ENCODE measurements around the gene RNF135. TPM values are rescaled to one million over a fixed set of nuclear protein-coding genes. Genes with fewer than 3 reads are reported as not detected.

Gene RNF135
- total RNA-seq, 1 experiment from 2014 or later, result 11.2 TPM

- no peaks in the 10 kb centered on the region for H3K9me2 ChIP-seq (ENCODE audit: insufficient read depth)
- H3K9me3 ChIP-seq (ENCODE audit: control insufficient read depth in 1 of 2, insufficient read depth in 1 of 2, low read depth in 1 of 2, low read length in 2 of 2), result no peaks in the 10 kb centered on the region
- BruUV-seq (replicated peaks), result no TSS peak
- H2AFZ ChIP-seq (ENCODE audit: low read depth, low read length, poor library complexity, severe bottlenecking), result no peak overlapping the region
- no peaks in the 10 kb centered on the region for H3K4me1 ChIP-seq (ENCODE audit: control insufficient read depth in 1 of 2, insufficient read depth in 2 of 2, low read length in 2 of 2)
- no peak overlapping the region for H3K27ac ChIP-seq (ENCODE audit: low read depth, low read length)
- no peak for TF ChIP-seq YY1 (IDR thresholded peaks at IDR 0.05; ENCODE audit: extremely low read depth, insufficient replicate concordance, low read depth, low read length)
- no peak for TF ChIP-seq SP1 (IDR thresholded peaks at IDR 0.05; ENCODE audit: low read depth)
- no peak for TF ChIP-seq POLR2AphosphoS5 (IDR thresholded peaks at IDR 0.05; ENCODE audit: low read depth, low read length)
- no peak for TF ChIP-seq EZH2phosphoT487 (IDR thresholded peaks at IDR 0.05; ENCODE audit: borderline replicate concordance)
- TF ChIP-seq CBX3 (IDR thresholded peaks at IDR 0.05; ENCODE audit: low read depth), result no peak
- TF ChIP-seq CTCF (IDR thresholded peaks at IDR 0.05 in 2 of 3, conservative IDR thresholded peaks at IDR 0.05 in 1 of 3; ENCODE audit: borderline replicate concordance in 1 of 3, insufficient read depth in 1 of 3, low read depth in 2 of 3, low read length in 2 of 3), result no peak
- no peak for TF ChIP-seq SIN3A (IDR thresholded peaks at IDR 0.05; ENCODE audit: low read depth)
- TF ChIP-seq ELF1 (IDR thresholded peaks at IDR 0.05; ENCODE audit: borderline replicate concordance, low read depth), result no peak
- TF ChIP-seq ZNF274 (IDR thresholded peaks at IDR 0.05; ENCODE audit: low read depth, low read length), result no peak
- no peak for TF ChIP-seq FOSL1 (IDR thresholded peaks at IDR 0.05; ENCODE audit: low read depth)
- no peak overlapping the region for H3K9ac ChIP-seq (ENCODE audit: low read length)
- ChIA-PET POLR2A (no interaction called here), CTCF (no interaction called here), RAD21 (ENCODE audit: low non-redundant PET in 1 of 2, low total read pairs in 2 of 2, uncharacterized antibody in 2 of 2, unreplicated experiment in 2 of 2) (no interaction called here)
- intact Hi-C loops (cut with micrococcal nuclease), result no loop called here
- DNase-seq (ENCODE audit: low read depth, low spot score) (no peak), ATAC-seq (no peak)
- peaks cover 4 to 5% of the 10 kb centered on the region in 2 experiments; a peak in 1 of 4 replicates for H3K36me3 ChIP-seq (ENCODE audit: control insufficient read depth in 1 of 2, insufficient read depth in 2 of 2, low read length in 2 of 2)
- no peaks in the 10 kb centered on the region for H4K20me1 ChIP-seq (ENCODE audit: insufficient read depth)
- H3K4me2 ChIP-seq (ENCODE audit: low read length), result no peak overlapping the region
- H3K27me3 ChIP-seq (ENCODE audit: insufficient read depth, low read length), result no peaks in the 10 kb centered on the region
- no peak overlapping the region for H3K4me3 ChIP-seq (replicated peaks in 1 of 2; ENCODE audit: low read depth in 1 of 2, low read length in 2 of 2)
- no peaks in the 10 kb centered on the region for H3K79me2 ChIP-seq (ENCODE audit: insufficient read depth, low read length)
Measured at GRCh38 chr17:31003225-31003866, 32.5 kb downstream of the RNF135 start.

Data from HCT116 (cell line).